HepG2 (cell line): Measurements from ENCODE around the gene PLK3. TPM values are rescaled to one million over a fixed set of nuclear protein-coding genes. Genes with fewer than 3 reads are reported as not detected.

Experiments
- ARID2 ChIP-seq: sonication (generic); formaldehyde crosslinking; IDR thresholded peaks from 2 replicates; pipeline ENCODE4 v1.8.1; 2022; ENCODE audit warnings: mild to moderate bottlenecking, missing genetic modification reagents, borderline replicate concordance
- CAMTA2 ChIP-seq: sonication (generic); formaldehyde crosslinking; IDR thresholded peaks from 2 replicates; pipeline ENCODE4 v1.4.0; 2020; ENCODE audit warnings: mild to moderate bottlenecking, missing genetic modification reagents, borderline replicate concordance
- CBX5 ChIP-seq: sonication (generic); formaldehyde crosslinking; IDR thresholded peaks from 2 replicates; pipeline ENCODE4 v1.4.0; 2020; ENCODE audit warnings: missing genetic modification reagents, borderline replicate concordance
- EP300 ChIP-seq, 3 experiments: sonication (generic) in 1 of 3; formaldehyde crosslinking in 1 of 3; IDR thresholded peaks; 2 replicates each; pipeline versions ENCODE4 v1.5.1 to v1.6.1; 2011 to 2020; ENCODE audit warnings: low read depth in 2 of 3, low read length in 2 of 3, borderline replicate concordance in 1 of 3, improper control_type of control experiment in 1 of 3, mild to moderate bottlenecking in 1 of 3, missing genetic modification reagents in 1 of 3, moderate library complexity in 1 of 3
- ETV5 ChIP-seq: IDR thresholded peaks from 2 replicates; pipeline ENCODE4 v1.6.1; 2018; ENCODE audit warnings: missing biosample characterization, missing genetic modification reagents, inconsistent platforms, borderline replicate concordance
- HOXA5 ChIP-seq: sonication (generic); formaldehyde crosslinking; IDR thresholded peaks from 2 replicates; pipeline ENCODE4 v1.4.0; 2020; ENCODE audit warnings: missing genetic modification reagents
- MED8 ChIP-seq: sonication (generic); formaldehyde crosslinking; IDR thresholded peaks from 2 replicates; pipeline ENCODE4 v1.8.1; 2023; ENCODE audit warnings: mild to moderate bottlenecking, missing genetic modification reagents; ENCODE audit not compliant: insufficient replicate concordance
- NFATC3 ChIP-seq: sonication (generic); formaldehyde crosslinking; IDR thresholded peaks from 2 replicates; pipeline ENCODE4 v1.5.1; 2020; ENCODE audit warnings: mild to moderate bottlenecking, missing genetic modification reagents
- PTBP1 ChIP-seq: fragments of 200-400 bp; formaldehyde crosslinking; IDR thresholded peaks from 2 replicates; pipeline ENCODE4 v1.6.1; 2018; ENCODE audit warnings: low read length, low read depth; ENCODE audit not compliant: poor library complexity, severe bottlenecking
- SP2 ChIP-seq: sonication (generic); formaldehyde crosslinking; IDR thresholded peaks from 2 replicates; pipeline ENCODE4 v1.5.1; 2020; ENCODE audit warnings: mild to moderate bottlenecking, missing genetic modification reagents
- TEAD3 ChIP-seq: optimal IDR thresholded peaks from 2 replicates; pipeline ENCODE3; 2016; ENCODE audit warnings: borderline replicate concordance
- ZC3H13 ChIP-seq: sonication (generic); formaldehyde crosslinking; IDR thresholded peaks from 2 replicates; pipeline ENCODE4 v1.8.1; 2023; ENCODE audit warnings: mild to moderate bottlenecking, missing genetic modification reagents, moderate library complexity
- ZNF446 ChIP-seq: sonication (generic); formaldehyde crosslinking; IDR thresholded peaks from 2 replicates; pipeline ENCODE4 v1.5.0; 2020; ENCODE audit warnings: mild to moderate bottlenecking, missing genetic modification reagents
- ZNF543 ChIP-seq: sonication (generic); formaldehyde crosslinking; IDR thresholded peaks from 2 replicates; pipeline ENCODE4 v1.4.0; 2020; ENCODE audit warnings: mild to moderate bottlenecking, missing genetic modification reagents
- ZNF678 ChIP-seq: sonication (generic); formaldehyde crosslinking; IDR thresholded peaks from 2 replicates; pipeline ENCODE4 v1.4.0; 2020; ENCODE audit warnings: mild to moderate bottlenecking, missing genetic modification reagents
- ZNF772 ChIP-seq: sonication (generic); formaldehyde crosslinking; IDR thresholded peaks from 2 replicates; pipeline ENCODE4 v1.5.0; 2020; ENCODE audit warnings: mild to moderate bottlenecking, missing genetic modification reagents
- ZNF781 ChIP-seq: sonication (generic); formaldehyde crosslinking; IDR thresholded peaks from 2 replicates; pipeline ENCODE4 v1.5.1; 2020; ENCODE audit warnings: borderline replicate concordance, mild to moderate bottlenecking, missing genetic modification reagents; ENCODE audit errors: not compliant biosample characterization
- ZNF841 ChIP-seq: sonication (generic); formaldehyde crosslinking; IDR thresholded peaks from 2 replicates; pipeline ENCODE4 v1.8.1; 2023; ENCODE audit warnings: missing genetic modification reagents, borderline replicate concordance
- ZNF891 ChIP-seq: sonication (generic); formaldehyde crosslinking; IDR thresholded peaks from 2 replicates; pipeline ENCODE4 v1.5.0; 2020; ENCODE audit warnings: mild to moderate bottlenecking, missing genetic modification reagents
- polyA plus RNA-seq, 8 experiments: library from polyadenylated mRNA; depleted of rRNA in 3 of 8; stranded (reverse) in 7 of 8; unstranded in 1 of 8; fragments of >200 nt; fragmentation: Illumina TruSeq in 4 of 8; extraction: Trizol in 4 of 8; gene quantifications; 2 replicates each; pipeline versions ENCODE4 v1.2.1 to v1.2.3, GENCODE V29; 2011 to 2016; ENCODE audit warnings: low read depth in 4 of 8, missing spikeins in 1 of 8, mixed read lengths in 1 of 8; ENCODE audit not compliant: insufficient read depth in 1 of 8
- total RNA-seq, 5 experiments: library from RNA; depleted of rRNA; stranded (reverse); fragments of >200 nt; fragmentation: Illumina TruSeq; extraction: Trizol; gene quantifications; 2 replicates each; pipeline ENCODE4 v1.2.3, GENCODE V29; 2016; ENCODE audit warnings: low read depth in 1 of 5
- TF ChIP-seq, protein P1 (sequence below): sonication (generic); formaldehyde crosslinking; IDR thresholded peaks from 2 replicates; pipeline ENCODE4 v1.4.0; 2020; ENCODE audit warnings: missing genetic modification reagents, borderline replicate concordance
- TF ChIP-seq, protein P2 (sequence below): sonication (generic); formaldehyde crosslinking; IDR thresholded peaks from 2 replicates; pipeline ENCODE4 v1.5.0; 2020; ENCODE audit warnings: missing genetic modification reagents
- TF ChIP-seq, protein P3 (sequence below): sonication (generic); formaldehyde crosslinking; IDR thresholded peaks from 2 replicates; pipeline ENCODE4 v1.5.0; 2020; ENCODE audit warnings: missing genetic modification reagents
- TF ChIP-seq, protein P4 (sequence below): sonication (generic); formaldehyde crosslinking; IDR thresholded peaks from 2 replicates; pipeline ENCODE4 v1.5.0; 2020; ENCODE audit warnings: mild to moderate bottlenecking, missing genetic modification reagents, moderate library complexity

The PLK3 gene
- total and polyA plus RNA-seq, 2 of the 13 experiments (the other 11 are each of a cell fraction or from before 2014, with no cell fraction given) = 9.8 to 16.9 TPM

DNA sequence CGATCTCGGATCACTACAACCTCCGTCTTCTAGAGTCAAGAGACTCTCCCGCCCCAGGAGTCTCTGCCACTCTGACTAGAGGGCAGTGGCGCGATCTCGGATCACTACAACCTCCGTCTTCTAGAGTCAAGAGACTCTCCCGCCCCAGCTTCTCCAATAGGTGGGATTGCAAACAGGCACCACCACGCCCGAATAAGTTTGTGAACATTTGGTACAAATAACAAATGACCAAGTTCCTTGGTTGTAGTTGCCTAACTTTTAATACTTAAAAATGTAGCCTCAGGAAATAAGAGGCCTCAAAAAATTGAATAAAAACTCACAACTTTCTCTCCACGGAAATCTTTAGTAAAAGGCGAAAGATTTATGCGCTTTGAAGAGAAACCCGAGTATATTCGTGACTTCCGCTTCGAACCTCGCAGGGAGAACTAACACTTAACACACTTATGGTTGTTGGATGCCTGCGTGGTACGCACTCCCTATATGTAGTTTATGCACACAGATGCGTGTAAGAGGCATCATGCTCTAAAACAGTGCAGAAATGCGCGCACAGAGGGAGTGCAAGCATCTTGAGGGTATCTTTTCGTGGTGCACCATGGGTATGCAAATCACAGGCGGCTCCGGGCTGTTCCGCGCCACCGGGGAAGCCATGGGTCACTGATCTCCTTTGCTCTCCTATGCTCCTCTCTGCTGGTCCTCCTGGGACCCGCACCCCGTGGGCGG is 19.6 kb downstream of the PLK3 start (continued):
- TF ChIP-seq, protein P1, sequence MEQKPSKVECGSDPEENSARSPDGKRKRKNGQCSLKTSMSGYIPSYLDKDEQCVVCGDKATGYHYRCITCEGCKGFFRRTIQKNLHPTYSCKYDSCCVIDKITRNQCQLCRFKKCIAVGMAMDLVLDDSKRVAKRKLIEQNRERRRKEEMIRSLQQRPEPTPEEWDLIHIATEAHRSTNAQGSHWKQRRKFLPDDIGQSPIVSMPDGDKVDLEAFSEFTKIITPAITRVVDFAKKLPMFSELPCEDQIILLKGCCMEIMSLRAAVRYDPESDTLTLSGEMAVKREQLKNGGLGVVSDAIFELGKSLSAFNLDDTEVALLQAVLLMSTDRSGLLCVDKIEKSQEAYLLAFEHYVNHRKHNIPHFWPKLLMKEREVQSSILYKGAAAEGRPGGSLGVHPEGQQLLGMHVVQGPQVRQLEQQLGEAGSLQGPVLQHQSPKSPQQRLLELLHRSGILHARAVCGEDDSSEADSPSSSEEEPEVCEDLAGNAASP (CRISPR knock-in tag) = peak; percentile 30; the same call in 1 of the 2 replicates
- TF ChIP-seq ARID2 (CRISPR knock-in tag) (no peak; the same call in 1 of the 2 replicates), HOXA5 (peak; percentile 59; the same call in 1 of the 2 replicates), ZNF543 (CRISPR knock-in tag) (peak; percentile 73), CAMTA2 (CRISPR knock-in tag) (peak; percentile 60; the same call in 1 of the 2 replicates), CBX5 (peak; percentile 11; the same call in 1 of the 2 replicates), ZNF446 (CRISPR knock-in tag) (no peak), ETV5 (CRISPR knock-in tag) (peak; percentile 86), ZC3H13 (CRISPR knock-in tag) (no peak; the same call in 1 of the 2 replicates), MED8 (CRISPR knock-in tag) (peak; percentile 100), TEAD3 (CRISPR knock-in tag) (peak; percentile 68), ZNF841 (0 out of 2 replicates have a peak, but pooled peaks have one; percentile 54), ZNF781 (CRISPR knock-in tag) (peak; percentile 77), SP2 (CRISPR knock-in tag) (no peak), PTBP1 (no peak), ZNF678 (no peak), NFATC3 (peak; percentile 58; the same call in 1 of the 2 replicates), ZNF772 (CRISPR knock-in tag) (no peak), ZNF891 (peak; percentile 11; the same call in 1 of the 2 replicates), EP300 (IDR thresholded peaks at IDR 0.05; ENCODE audit: low read depth in 2 of 2, low read length in 2 of 2) (peak; percentile 64 to 75; a peak in 2 of 4 replicates), EP300 (CRISPR knock-in tag; IDR thresholded peaks at IDR 0.05; ENCODE audit: borderline replicate concordance) (peak; percentile 55)
- TF ChIP-seq, protein P2, sequence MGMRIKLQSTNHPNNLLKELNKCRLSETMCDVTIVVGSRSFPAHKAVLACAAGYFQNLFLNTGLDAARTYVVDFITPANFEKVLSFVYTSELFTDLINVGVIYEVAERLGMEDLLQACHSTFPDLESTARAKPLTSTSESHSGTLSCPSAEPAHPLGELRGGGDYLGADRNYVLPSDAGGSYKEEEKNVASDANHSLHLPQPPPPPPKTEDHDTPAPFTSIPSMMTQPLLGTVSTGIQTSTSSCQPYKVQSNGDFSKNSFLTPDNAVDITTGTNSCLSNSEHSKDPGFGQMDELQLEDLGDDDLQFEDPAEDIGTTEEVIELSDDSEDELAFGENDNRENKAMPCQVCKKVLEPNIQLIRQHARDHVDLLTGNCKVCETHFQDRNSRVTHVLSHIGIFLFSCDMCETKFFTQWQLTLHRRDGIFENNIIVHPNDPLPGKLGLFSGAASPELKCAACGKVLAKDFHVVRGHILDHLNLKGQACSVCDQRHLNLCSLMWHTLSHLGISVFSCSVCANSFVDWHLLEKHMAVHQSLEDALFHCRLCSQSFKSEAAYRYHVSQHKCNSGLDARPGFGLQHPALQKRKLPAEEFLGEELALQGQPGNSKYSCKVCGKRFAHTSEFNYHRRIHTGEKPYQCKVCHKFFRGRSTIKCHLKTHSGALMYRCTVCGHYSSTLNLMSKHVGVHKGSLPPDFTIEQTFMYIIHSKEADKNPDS (CRISPR knock-in tag) = no peak
- TF ChIP-seq, protein P3, sequence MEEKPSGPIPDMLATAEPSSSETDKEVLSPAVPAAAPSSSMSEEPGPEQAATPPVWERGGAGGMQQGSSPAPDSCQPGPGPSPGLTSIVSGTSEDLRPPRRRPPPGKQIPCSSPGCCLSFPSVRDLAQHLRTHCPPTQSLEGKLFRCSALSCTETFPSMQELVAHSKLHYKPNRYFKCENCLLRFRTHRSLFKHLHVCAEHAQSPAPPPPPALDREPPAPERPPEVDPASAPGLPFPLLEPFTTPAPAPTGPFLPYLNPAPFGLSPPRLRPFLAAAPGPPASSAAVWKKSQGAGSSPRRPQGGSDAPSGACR (CRISPR knock-in tag) = peak; percentile 67; the same call in 1 of the 2 replicates
- TF ChIP-seq, protein P4, sequence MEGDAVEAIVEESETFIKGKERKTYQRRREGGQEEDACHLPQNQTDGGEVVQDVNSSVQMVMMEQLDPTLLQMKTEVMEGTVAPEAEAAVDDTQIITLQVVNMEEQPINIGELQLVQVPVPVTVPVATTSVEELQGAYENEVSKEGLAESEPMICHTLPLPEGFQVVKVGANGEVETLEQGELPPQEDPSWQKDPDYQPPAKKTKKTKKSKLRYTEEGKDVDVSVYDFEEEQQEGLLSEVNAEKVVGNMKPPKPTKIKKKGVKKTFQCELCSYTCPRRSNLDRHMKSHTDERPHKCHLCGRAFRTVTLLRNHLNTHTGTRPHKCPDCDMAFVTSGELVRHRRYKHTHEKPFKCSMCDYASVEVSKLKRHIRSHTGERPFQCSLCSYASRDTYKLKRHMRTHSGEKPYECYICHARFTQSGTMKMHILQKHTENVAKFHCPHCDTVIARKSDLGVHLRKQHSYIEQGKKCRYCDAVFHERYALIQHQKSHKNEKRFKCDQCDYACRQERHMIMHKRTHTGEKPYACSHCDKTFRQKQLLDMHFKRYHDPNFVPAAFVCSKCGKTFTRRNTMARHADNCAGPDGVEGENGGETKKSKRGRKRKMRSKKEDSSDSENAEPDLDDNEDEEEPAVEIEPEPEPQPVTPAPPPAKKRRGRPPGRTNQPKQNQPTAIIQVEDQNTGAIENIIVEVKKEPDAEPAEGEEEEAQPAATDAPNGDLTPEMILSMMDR = peak; percentile 36; the same call in 1 of the 2 replicates
